ENCODE measurements around the gene MOV10L1.
A peak's percentile ranks its signal among the peaks of the same experiment; 100 is the strongest.

The MOV10L1 gene

DNA sequence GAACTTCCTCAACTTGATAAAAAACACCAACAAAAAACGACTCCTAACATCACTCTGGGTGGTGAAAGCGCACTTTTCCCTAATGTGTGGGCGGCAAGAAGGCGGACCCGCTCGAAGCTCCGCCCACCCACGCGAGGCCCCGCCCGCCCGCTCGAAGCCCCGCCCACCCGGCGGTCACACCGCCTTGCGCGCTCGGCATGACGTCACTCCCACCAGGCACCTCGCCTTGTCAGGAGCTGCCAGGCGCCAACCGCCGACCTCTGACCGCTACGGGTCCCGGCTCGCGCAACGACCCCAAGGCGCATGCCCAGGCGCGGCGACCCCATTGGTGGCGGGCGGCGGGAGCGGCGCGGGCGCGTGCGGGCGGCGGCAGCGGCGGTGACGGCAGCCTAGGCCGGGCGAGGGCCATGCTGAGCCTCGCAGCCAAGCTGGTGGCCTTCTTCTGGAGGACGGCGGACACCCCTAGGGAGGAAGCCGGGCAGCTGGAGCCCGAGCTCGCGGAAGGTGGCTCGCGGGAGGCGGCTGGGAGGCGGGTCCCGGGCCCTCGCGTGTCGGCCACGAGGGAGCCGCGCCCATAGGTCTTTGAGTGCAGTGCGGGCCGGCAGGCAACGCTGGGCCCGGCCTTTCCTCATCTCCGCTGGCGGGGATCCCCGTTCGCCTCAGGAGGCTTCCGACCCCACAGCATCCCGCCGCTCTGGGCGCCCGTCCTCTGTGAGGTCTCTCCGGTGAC is at the start of gene MOV10L1:
TSS of gene MOV10L1 (plus strand) at position 325 of the 730 bp plus-strand sequence. CDS start at position 408, 83 bp downstream.
- DNase-seq = no peak

DNA sequence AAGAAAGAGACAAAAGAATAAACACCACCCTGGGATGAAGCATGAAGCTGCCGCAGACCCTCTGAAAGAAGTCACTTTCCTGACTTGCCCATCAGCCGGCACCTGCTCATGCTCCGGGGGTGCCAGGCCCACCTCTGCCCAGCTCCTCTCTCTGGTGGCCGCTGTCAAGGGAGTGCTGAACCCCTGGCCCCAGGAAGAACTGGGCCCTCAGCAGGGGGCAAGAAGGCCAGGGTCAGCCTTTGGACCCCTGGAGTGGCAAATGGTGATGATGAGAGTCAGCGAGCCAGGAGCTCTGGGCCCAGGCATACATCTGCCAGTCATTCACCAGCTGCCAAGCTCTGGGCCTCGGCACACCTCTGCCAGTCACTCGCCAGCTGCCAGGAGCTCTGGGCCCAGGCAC is 49.1 kb upstream of the MOV10L1 start:
- no peak for DNase-seq

GRCh38 chr22:50041361-50042065 is 48.3 kb upstream of the MOV10L1 start:
- no peak for DNase-seq

DNA sequence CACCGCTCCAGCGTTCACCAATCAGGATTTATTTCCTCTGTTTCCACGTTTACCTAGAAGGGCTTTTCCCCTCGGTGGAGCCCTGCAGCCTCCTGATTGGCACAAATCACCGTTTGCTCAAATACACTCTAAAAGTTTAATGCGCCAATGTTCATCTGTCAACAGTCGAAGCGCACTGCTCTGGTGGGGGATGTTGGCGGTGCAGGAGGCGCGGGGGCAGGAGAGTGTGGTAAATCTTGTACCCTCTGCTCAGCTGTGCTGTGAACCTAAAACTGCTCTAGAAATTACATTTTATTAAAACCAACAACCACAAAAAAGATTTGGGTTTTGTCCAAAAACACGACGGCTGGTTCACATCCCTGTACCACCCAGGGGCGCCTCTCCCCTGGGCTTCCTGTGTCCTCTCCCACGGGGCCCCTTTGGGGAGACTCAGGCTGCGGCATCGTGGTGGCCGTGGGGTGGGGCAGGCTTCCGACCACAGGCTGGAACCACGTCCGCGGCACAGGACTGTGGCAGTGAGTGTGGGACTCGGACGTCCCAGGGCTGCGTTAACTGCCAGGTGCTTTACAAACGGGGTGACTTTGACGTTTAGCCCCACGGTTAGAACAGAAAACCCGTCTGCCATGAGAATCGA is 45.2 kb upstream of the MOV10L1 start:
- no peak for DNase-seq

- DNase-seq = no peak
Observed at GRCh38 chr22:50045211-50046018, 44.4 kb upstream of the MOV10L1 start.

DNA sequence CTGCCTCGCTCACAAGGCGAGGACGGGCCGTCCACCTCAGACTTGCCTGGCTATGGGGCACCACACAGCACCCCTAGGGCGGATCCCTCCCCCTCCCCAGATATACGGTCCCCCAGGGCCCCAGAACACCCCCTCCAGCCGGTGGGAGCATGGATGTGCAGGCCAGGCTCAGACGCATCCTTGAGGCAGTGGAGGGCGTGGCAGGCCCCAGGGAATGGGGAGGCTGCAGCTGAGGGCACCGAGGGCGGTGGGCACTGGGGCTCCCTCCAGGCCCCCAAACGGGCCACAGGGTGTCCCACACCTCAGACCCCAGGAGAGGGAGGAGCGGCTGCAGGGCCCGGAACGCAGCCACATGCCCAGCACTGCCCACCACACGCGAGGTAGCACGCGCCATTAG is 43.8 kb upstream of the MOV10L1 start:
- DNase-seq = no peak

GRCh38 chr22:50046481-50047245 is 43.1 kb upstream of the MOV10L1 start:
- DNase-seq = no peak

GRCh38 chr22:50047346-50047745 is 42.5 kb upstream of the MOV10L1 start:
- no peak for DNase-seq

DNA sequence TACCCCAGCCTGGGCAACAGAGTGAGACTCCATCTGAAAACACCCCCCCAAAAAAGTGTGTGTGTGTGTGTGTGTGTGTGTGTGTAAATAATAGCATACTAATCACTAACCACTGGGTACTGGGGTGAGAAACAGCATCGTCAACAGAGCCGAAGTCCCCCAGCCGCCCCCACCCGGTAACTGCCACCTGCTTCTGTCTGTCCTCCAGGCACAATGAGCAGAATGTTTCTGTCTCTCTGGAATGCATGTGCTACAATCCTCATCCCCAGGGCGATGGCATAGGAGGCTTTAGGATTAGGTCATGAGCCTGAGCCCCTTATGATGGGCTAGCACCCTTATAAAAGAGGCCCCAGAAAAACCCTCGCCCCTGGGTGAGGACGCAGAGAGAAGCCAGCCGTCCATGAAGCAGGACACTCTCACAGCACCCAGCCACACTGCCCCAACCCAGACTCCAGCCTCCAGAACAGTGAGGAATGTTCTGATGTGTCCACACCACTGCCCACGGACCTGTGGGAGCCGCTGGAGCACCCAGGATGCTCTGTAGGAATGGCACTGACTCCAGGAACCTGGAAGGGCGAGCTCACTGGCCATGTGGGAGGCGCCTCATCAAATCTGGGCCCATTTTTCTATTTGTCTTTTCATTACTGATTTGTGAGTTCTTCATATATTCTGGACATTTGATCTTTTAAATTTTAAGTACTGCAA is 41.6 kb upstream of the MOV10L1 start:
- no peak for DNase-seq

GRCh38 chr22:50048836-50049235 is 41.0 kb upstream of the MOV10L1 start:
- DNase-seq = no peak

- no peak for DNase-seq
Observed at GRCh38 chr22:50049299-50050195, 40.3 kb upstream of the MOV10L1 start.

DNA sequence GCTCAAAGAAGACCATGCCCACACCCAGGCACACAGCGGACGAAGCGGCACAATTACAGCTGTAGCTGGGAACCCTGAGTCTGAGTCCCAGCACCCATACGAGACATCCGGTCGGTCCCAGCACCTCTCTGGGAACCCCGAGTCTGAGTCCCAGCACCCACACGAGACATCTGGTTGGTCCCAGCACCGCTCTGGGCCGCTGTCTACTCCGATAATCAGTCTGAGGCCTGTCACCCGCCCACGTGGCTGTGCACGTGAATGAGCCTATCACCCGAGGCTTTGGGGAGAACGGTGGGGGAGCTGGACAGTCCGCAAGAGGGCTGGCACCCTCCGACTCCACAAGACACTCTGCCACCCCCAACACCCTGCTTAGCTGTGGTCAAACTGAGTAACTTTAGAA is 37.9 kb upstream of the MOV10L1 start:
- no peak for DNase-seq

DNA sequence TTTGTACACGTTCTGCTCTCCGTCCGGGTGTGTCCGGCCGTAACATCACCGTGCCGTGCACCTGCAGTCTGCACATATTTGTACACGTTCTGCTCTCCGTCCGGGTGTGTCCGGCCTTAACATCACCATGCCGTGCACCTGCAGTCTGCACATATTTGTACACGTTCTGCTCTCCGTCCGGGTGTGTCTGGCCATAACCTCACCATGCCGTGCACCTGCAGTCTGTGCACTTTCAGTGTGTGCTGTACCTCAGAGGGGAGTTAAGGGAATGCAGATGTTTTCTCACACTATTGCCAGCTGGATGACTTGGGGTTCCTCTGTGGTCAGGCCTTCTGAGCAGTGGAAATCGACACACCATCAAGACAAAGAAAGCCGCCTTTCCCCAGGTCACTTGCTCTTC is 35.9 kb upstream of the MOV10L1 start:
- no peak for DNase-seq

DNA sequence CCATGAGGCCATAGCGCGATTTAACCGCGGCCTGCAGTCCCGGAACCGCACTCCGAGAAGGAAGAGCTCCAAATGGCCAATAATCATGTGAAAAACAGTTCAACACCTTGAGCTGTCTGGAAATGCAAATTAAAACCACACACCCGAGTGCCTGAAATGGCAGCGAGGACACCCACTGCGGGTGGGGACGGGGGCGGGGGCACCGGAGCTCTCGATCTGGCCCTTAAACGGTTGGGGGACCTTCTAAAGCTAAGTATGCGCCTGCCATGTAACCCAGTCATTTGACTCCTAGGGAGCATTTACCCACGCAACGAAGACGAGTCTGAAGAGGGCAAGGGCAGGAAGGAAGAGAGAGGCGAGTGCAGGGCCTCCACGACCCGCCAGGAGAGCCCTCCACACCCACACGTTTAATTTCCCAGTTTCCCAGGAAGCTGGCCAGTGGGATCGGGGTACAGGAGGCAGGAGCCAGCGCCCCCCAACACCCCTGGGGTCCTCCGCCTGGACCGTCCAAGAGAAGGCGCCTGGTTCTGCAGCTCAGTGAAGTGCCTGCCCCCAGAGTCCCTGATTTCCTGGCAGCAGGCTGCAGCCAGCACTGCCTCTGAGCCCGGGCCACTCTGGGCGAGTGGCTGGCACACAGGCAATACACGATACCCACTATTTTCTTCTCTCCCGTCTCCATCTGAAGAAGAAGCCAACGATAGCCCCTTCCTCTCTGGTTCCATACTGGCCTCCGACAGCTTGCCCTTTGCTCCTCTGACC is 33.4 kb upstream of the MOV10L1 start:
- DNase-seq = no peak

- no peak for DNase-seq
Observed at GRCh38 chr22:50057278-50058060, 32.3 kb upstream of the MOV10L1 start.

DNA sequence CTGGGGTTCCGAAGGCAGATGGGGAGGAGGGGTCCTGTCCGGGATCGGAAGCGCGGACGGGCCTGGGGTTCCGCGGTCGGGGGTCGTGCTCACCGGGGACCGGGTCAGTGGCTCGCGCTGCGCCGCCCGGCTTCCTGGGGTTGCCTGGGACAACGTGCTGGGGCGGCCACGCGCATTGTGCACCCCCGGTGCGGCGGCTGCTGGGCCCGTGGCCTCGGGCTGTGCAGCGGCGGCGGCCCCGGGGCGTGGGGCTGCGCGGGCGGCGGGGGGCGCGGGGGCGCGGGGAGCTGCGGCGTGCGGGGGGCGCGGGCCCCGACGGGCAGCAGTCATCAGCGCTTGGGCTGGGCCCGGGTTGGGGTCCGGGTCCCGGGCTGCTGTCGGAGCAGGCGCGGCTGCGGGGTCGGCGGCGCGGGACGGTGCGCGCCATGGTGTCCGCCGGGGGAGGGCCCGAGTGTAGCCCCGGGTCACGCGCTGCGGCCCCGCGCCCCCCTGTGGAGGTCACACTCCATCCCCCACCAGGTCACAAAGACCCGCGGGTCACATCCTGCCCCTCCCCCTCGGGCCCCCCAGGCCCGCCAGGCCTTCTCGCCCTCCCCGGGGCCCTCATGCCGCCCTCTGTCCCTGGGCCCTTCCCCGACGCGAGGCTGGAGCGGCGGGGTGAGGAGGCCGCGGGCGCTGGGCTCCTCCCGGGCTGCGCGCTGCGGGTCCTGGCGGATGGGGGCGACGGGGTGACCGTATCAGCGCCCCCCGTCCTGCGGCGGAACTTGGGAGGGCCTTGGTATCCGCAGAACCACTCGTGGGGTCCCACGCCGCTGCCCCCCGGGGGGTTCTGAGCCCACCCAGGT is 31.5 kb upstream of the MOV10L1 start, which contains the start of gene TTLL8:
TSS of gene TTLL8 (minus strand) at position 238 of the 845 bp plus-strand sequence.
- no peak for DNase-seq

DNA sequence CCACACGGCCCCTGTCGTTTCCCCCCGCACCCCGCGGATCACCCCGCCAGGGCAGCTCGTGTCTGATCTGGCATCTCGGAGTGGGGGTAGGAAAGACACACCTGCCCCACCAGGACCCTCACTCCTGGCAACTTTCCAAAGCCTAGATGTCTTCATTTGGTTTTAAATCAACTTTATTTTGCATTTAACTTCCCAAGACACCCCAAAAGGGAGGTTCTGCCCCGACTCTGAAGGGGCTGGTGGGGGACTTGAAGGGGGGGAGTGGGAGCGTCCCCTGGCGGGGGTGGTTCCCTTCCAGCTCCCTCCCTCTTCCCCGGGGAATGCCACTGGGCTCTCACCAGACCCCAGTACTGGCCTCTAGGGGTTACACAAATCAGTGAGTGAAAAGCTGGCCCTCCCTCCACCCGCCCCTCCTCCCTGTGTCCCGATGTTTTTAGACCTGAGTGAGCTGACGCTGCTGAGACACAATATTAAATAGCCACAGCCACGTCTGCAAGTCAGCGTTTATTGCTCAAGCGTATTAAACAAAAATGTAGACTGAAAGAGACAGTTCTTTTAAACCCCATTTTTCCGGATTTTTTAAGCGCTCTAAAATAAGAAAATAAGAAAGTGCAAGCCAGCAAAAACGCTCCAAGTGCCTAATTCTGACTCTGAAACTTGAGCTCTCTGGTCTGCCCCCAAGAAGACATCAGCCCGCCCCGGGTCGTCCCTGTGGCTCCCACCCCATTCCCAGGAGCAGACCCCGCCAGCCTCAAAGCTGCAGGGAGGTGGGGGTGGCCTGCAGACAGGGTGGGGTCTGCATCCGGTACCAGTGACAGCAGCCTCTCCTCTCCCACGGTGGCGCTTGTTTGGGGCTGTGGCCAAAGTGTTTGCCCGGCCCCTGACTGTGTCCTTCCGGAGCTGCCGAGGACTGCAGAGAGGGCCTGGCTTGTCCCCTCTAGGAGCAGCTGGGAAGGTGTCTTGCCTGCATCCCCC is 30.6 kb upstream of the MOV10L1 start:
- DNase-seq = peak; percentile 84

Measured in NCI-H1436 (cell line).